LNCAP (cell line): Measurements from ENCODE around the gene RDH12.

Source experiments
- CTCF ChIP-seq: fragments of 450-650 bp; IDR thresholded peaks from 2 replicates; pipeline ENCODE4 v1.5.1; 2017; ENCODE audit warnings: mild to moderate bottlenecking

Gene RDH12

GRCh38 chr14:67725171-67725570 is 23.5 kb downstream of the RDH12 start:
- no peak for TF ChIP-seq CTCF

GRCh38 chr14:67727361-67727760 is 25.7 kb downstream of the RDH12 start:
- TF ChIP-seq CTCF, result no peak

- no peak for TF ChIP-seq CTCF
These were observed 26.6 kb downstream of the RDH12 start for GRCh38 chr14:67728258-67728657.

GRCh38 chr14:67729072-67729885 is 27.6 kb downstream of the RDH12 start:
- no peak for TF ChIP-seq CTCF

- TF ChIP-seq CTCF, result no peak
These were observed 31.9 kb downstream of the RDH12 start for GRCh38 chr14:67733616-67734015.

- no peak for TF ChIP-seq CTCF
These were observed 33.0 kb downstream of the RDH12 start for GRCh38 chr14:67734675-67735074.

GRCh38 chr14:67735336-67736147 is 33.9 kb downstream of the RDH12 start:
- no peak for TF ChIP-seq CTCF
